Measurements from ENCODE around the gene MAN2C1. TPM values are rescaled to one million over a fixed set of nuclear protein-coding genes. Genes with fewer than 3 reads are reported as not detected.
"Not testable (repeated sequence)": the region's sequence is repeated elsewhere in the genome, so short reads cannot be mapped to it uniquely, and the experiment has no call there.

MAN2C1 gene
- total RNA-seq, 1 donor from 2014 or later = 96.9 TPM

- no peak for DNase-seq
- intact Hi-C loops (cut with micrococcal nuclease) = no loop called here
- no peak for ATAC-seq
Measured at GRCh38 chr15:75361989-75362641, 6.3 kb downstream of the MAN2C1 start.

GRCh38 chr15:75361361-75361988 is 6.9 kb downstream of the MAN2C1 start:
- ATAC-seq = no peak
- intact Hi-C loops (cut with micrococcal nuclease) = no loop called here

GRCh38 chr15:75360856-75361255 is 7.6 kb downstream of the MAN2C1 start:
- intact Hi-C loops (cut with micrococcal nuclease) = no loop called here
- DNase-seq = no peak
- no peak for ATAC-seq

More at GRCh38 chr15:75361361-75361988, 6.9 kb downstream of the MAN2C1 start:
- DNase-seq = no peak

GRCh38 chr15:75360391-75360790 is 8.0 kb downstream of the MAN2C1 start:
- intact Hi-C loops (cut with micrococcal nuclease) = no loop called here
- no peak for DNase-seq
- ATAC-seq = no peak

- intact Hi-C loops (cut with micrococcal nuclease) = no loop called here
- ATAC-seq = no peak
- no peak for DNase-seq
Measured at GRCh38 chr15:75359537-75360250, 8.7 kb downstream of the MAN2C1 start.

- intact Hi-C loops (cut with micrococcal nuclease) = no loop called here
- no peak for ATAC-seq
- no peak for DNase-seq
Measured at GRCh38 chr15:75358771-75359536, 9.5 kb downstream of the MAN2C1 start.

DNA sequence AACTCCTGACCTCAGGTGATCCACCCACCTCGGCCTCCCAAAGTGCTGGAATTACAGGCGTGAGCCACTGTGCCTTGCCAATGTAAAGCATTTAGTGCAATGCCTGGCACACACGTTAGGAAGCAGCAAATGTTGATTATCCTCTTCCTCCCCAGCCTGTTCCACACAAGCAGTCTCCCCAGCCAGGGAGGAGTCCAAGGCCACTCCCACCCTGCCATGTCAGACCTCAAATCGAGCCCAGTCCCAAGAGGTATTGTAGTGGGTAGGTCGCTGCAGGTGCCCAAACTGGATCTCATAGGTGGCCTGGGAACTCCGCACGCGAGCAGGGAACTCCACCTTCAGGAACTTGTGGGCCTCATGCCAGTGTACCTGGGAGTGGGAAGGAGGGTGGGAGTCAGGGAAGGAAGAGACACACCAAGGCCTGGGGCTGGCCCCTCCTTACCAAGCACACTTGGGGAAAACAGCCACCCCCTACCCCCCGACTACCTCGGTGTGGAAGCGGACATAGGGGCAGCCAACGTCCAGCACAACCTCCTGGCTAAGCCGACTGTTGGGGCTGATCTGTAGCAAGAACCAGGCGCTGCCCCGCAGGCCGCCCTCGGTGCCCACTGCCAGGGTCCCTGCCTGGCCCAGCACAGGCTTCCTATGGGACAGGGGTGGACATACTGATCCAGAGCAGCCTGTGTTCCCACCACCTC is 10.3 kb downstream of the MAN2C1 start:
- intact Hi-C loops (cut with micrococcal nuclease) = no loop called here
- ATAC-seq (no peak), DNase-seq (no peak)

- DNase-seq (no peak), ATAC-seq (no peak)
- intact Hi-C loops (cut with micrococcal nuclease) = no loop called here
Measured at GRCh38 chr15:75356517-75356916, 11.9 kb downstream of the MAN2C1 start.

DNA sequence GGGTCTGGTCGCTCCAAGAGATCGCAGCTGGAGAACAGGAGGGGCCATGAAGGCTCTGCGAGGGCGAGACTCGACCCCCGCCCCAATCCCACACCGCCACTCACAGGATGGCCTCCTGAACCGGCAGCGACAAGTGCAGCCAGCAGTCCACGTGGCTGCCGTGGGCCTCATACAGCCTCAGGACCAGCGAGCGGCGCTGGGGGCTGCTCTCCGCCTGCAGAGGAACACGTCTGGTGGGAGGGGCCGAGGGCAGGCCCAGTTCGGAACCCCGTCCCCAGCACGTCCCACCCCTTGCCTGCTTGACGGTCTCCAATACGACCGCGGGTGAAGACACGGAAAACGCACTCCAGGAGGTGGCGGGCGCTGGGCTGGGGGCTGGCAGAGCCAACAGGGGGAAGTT is 12.4 kb downstream of the MAN2C1 start:
- intact Hi-C loops (cut with micrococcal nuclease) = no loop called here
- DNase-seq = no peak

DNA sequence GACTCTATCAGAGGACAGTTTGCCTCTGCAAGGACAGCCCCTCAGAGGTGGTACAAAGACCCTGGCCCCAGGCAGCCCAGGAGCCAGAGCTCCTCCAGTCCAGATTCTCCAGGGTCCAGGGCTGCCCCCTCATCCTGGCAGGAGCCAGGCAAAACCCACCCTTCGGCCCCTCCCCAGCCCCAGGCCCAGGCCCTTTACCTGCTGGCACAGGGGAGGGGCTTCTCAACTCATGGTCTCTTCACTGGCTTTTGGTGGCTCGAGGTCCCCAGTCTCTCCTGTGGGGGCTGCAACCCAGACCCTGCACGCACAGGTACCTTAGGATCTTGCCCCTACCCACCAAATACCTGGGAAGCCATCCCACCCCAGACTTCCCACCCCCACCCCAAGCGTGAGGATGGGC is 13.0 kb downstream of the MAN2C1 start:
- DNase-seq (no peak), ATAC-seq (no peak)
- intact Hi-C loops (cut with micrococcal nuclease) = no loop called here

More for the DNA sequence above, 12.4 kb downstream of the MAN2C1 start:
- ATAC-seq = no peak

GRCh38 chr15:75354454-75354853 is 14.0 kb downstream of the MAN2C1 start:
- ATAC-seq (no peak), DNase-seq (no peak)
- intact Hi-C loops (cut with micrococcal nuclease) = no loop called here

- no peak for ATAC-seq
- no peak for DNase-seq
Measured at GRCh38 chr15:75353604-75354003, 14.8 kb downstream of the MAN2C1 start.

DNA sequence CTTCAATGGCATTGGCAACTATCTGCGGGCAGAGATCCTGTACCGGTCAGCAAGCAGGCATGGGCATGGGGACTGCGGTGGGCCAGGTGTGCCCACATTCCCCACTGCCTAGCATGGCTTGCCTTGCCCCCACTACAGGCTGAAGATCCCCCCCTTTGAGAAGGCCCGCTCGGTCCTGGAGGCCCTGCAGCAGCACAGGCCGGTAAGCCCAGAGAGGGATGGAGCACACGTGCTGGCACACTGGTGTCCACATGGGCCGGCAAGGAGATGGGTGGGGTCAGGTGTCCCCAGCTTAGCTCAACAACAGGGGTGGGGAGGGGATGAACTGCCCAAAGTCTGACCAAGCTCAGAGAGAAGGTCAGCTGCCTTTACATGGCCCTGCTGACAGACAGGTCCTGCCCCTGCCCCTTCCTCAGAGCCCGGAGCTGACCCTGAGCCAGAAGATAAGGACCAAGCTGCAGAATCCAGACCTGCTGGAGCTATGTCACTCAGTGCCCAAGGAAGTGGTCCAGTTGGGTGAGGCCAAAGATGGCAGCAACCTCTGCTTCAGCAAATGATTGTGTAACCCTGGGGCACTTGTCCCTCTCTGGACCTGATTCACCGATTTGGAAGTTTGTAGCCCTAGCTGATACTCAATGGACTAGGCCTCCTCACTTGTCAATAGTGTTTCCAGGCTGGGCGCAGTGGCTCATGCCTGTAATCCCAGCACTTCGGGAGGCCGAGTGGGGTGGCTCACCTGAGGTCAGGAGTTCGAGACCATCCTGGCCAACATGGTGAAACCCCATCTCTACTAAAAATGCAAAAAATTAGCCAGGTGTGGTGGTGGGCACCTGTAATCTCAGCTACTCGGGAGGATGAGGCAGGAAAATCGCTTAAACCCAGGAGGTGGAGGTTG is 16.0 kb downstream of the MAN2C1 start:
- intact Hi-C loops (cut with micrococcal nuclease) = no loop called here
- ATAC-seq (no peak), DNase-seq (no peak)

More at GRCh38 chr15:75353604-75354003, 14.8 kb downstream of the MAN2C1 start:
- intact Hi-C loops (cut with micrococcal nuclease) = no loop called here

- intact Hi-C loops (cut with micrococcal nuclease) = no loop called here
- no peak for DNase-seq
Measured at GRCh38 chr15:75350601-75351361, 17.6 kb downstream of the MAN2C1 start.

GRCh38 chr15:75349851-75350588 is 18.4 kb downstream of the MAN2C1 start:
- DNase-seq = peak; percentile 39
- intact Hi-C loops (cut with micrococcal nuclease) = no loop called here

More at GRCh38 chr15:75350601-75351361, 17.6 kb downstream of the MAN2C1 start:
- ATAC-seq = no peak

GRCh38 chr15:75349351-75349669 is 19.1 kb downstream of the MAN2C1 start:
- peak; percentile 13 for DNase-seq
- ATAC-seq; intact Hi-C loops (cut with micrococcal nuclease): not testable (repeated sequence)

More at GRCh38 chr15:75349851-75350588, 18.4 kb downstream of the MAN2C1 start:
- no peak for ATAC-seq
